Neuronal stem cell (in vitro differentiated cells): Measurements from ENCODE around the gene MAP3K20.
A peak's percentile ranks its signal among the peaks of the same experiment; 100 is the strongest.

Experiments used
- DNase-seq: peaks from one replicate; pipeline ENCODE4 v3.0.0-alpha.2; 2013; ENCODE audit warnings: low spot score
- H2AFZ ChIP-seq: one replicate; pipeline ENCODE4 v1.6.1; 2013; ENCODE audit warnings: mild to moderate bottlenecking, low read length, inconsistent platforms
- H2AK5ac ChIP-seq: 2 replicates; pipeline ENCODE4 v1.6.1; 2013; ENCODE audit warnings: low read depth, mild to moderate bottlenecking, inconsistent platforms, low read length, moderate library complexity, mixed read lengths
- H2BK120ac ChIP-seq: 2 replicates; pipeline ENCODE4 v1.6.1; 2013; ENCODE audit warnings: low read depth, mild to moderate bottlenecking, inconsistent platforms, low read length, moderate library complexity, mixed read lengths
- H2BK12ac ChIP-seq: one replicate; pipeline ENCODE4 v1.6.1; 2013; ENCODE audit warnings: low read length, inconsistent platforms
- H2BK15ac ChIP-seq: 2 replicates; pipeline ENCODE4 v1.6.1; 2013; ENCODE audit warnings: mild to moderate bottlenecking, low read length, inconsistent platforms, mixed read lengths
- H2BK5ac ChIP-seq: one replicate; pipeline ENCODE4 v1.6.1; 2013; ENCODE audit warnings: inconsistent platforms, mild to moderate bottlenecking, low read length, moderate library complexity
- H3K14ac ChIP-seq: one replicate; pipeline ENCODE4 v1.6.1; 2013; ENCODE audit warnings: low read length, inconsistent platforms
- H3K18ac ChIP-seq: 2 replicates; pipeline ENCODE4 v1.6.1; 2013; ENCODE audit warnings: low read length, inconsistent platforms
- H3K23ac ChIP-seq: 2 replicates; pipeline ENCODE4 v1.6.1; 2013; ENCODE audit warnings: low read depth, mild to moderate bottlenecking, mixed read lengths, low read length, inconsistent platforms; ENCODE audit not compliant: poor library complexity
- H3K27ac ChIP-seq: replicated peaks from 3 replicates; pipeline ENCODE4 v1.5.1; 2013; ENCODE audit warnings: low read length, inconsistent platforms
- H3K27me3 ChIP-seq, 3 experiments: 2 replicates each; pipeline ENCODE4 v1.6.1; 2013; ENCODE audit warnings: low read length in 3 of 3, mild to moderate bottlenecking in 2 of 3, inconsistent platforms in 1 of 3, low read depth in 1 of 3, mixed read lengths in 1 of 3, moderate library complexity in 1 of 3; ENCODE audit not compliant: control insufficient read depth in 3 of 3, insufficient read depth in 3 of 3
- H3K36me3 ChIP-seq, 2 donors: replicated peaks in 1 of 2; 2 replicates each; pipeline ENCODE4 v1.6.1; 2013; ENCODE audit warnings: low read length in 2 of 2; ENCODE audit not compliant: control insufficient read depth in 2 of 2, insufficient read depth in 2 of 2
- H3K4ac ChIP-seq: 2 replicates; pipeline ENCODE4 v1.6.1; 2013; ENCODE audit warnings: inconsistent platforms, mild to moderate bottlenecking, low read length, moderate library complexity
- H3K4me1 ChIP-seq, 2 donors: 1 replicate in 1 of 2; 2 replicates in 1 of 2; pipeline ENCODE4 v1.6.1; 2013; ENCODE audit warnings: low read length in 2 of 2, low read depth in 1 of 2; ENCODE audit not compliant: control insufficient read depth in 2 of 2, insufficient read depth in 1 of 2
- H3K4me2 ChIP-seq: one replicate; pipeline ENCODE4 v1.6.1; 2013; ENCODE audit warnings: mild to moderate bottlenecking, low read length, inconsistent platforms; ENCODE audit not compliant: insufficient read depth, poor library complexity, severe bottlenecking
- H3K4me3 ChIP-seq, 2 donors: 2 replicates each; pipeline ENCODE4 v1.5.1; 2013; ENCODE audit warnings: low read length in 2 of 2, mild to moderate bottlenecking in 2 of 2, inconsistent platforms in 1 of 2, moderate library complexity in 1 of 2
- H3K79me1 ChIP-seq: one replicate; pipeline ENCODE4 v1.6.1; 2013; ENCODE audit warnings: low read depth, mild to moderate bottlenecking, inconsistent platforms, low read length, moderate library complexity
- H3K9ac ChIP-seq: one replicate; pipeline ENCODE4 v1.6.1; 2013; ENCODE audit warnings: mild to moderate bottlenecking, low read depth, low read length, inconsistent platforms; ENCODE audit not compliant: poor library complexity
- H3K9me3 ChIP-seq, 2 donors: replicated peaks in 1 of 2; 2 replicates each; pipeline versions ENCODE3 to v1.6.1; 2013; ENCODE audit warnings: low read length in 2 of 2, mild to moderate bottlenecking in 2 of 2, inconsistent platforms in 1 of 2, low read depth in 1 of 2, mixed read lengths in 1 of 2, moderate library complexity in 1 of 2; ENCODE audit not compliant: control insufficient read depth in 2 of 2, insufficient read depth in 1 of 2
- H4K8ac ChIP-seq: one replicate; pipeline ENCODE4 v1.6.1; 2013; ENCODE audit warnings: low read depth, mild to moderate bottlenecking, inconsistent platforms, low read length, moderate library complexity
- H4K91ac ChIP-seq: one replicate; pipeline ENCODE4 v1.6.1; 2013; ENCODE audit warnings: low read length, low read depth, mild to moderate bottlenecking, inconsistent platforms; ENCODE audit not compliant: poor library complexity
- WGBS, 2 donors: extraction: QIAGEN DNeasy Blood & Tissue Kit; methylation state at CpG; one replicate each; pipeline ENCODE4 v1.1.7; 2013; ENCODE audit warnings: missing lambda C conversion rate in 2 of 2, mixed read lengths in 1 of 2; ENCODE audit not compliant: insufficient read length in 2 of 2, insufficient replicate concordance in 1 of 2; ENCODE audit errors: extremely low coverage in 2 of 2; 5-methylcytosine and 5-hydroxymethylcytosine counted together

Gene MAP3K20

DNA sequence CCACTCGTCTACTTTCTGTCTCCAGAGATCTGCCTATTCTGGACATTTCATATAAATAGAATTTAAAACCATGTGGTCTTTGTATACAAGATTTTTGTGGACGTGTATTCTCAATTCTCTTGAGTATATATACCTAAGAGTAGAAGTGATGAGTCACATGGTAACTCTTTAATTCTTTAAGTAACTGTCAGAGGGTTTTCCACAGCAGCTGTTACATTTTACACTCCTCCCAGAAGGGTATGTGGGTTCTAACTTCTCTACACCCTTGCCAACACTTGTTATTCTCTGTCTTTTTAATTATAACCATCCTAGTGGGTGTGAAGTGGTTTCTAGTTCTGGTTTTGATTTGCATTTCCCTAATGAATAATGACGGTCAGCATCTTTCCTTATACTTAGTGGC is 70.9 kb downstream of the MAP3K20 start:
- no peak overlapping the region for H3K23ac ChIP-seq
- WGBS, 2 donors = no CpG with 5 or more reads among the region's 3 CpGs
- H4K91ac ChIP-seq = no peak overlapping the region
- no peak overlapping the region for H3K4me3 ChIP-seq
- H2BK12ac ChIP-seq = no peak overlapping the region
- H2AFZ ChIP-seq = no peak overlapping the region
- no peaks in the 10 kb centered on the region for H3K36me3 ChIP-seq
- no peak overlapping the region for H3K14ac ChIP-seq
- no peak overlapping the region for H4K8ac ChIP-seq
- no peak overlapping the region for H3K18ac ChIP-seq
- H3K4me2 ChIP-seq = no peak overlapping the region
- H3K9me3 ChIP-seq = peaks cover 0 to 13% of the 10 kb centered on the region in 2 donors
- H3K4me1 ChIP-seq = peaks cover 0 to 2% of the 10 kb centered on the region in 2 donors
- H2BK15ac ChIP-seq = no peak overlapping the region
- H3K27ac ChIP-seq = no peak overlapping the region
- no peaks in the 10 kb centered on the region for H3K27me3 ChIP-seq
- H3K4ac ChIP-seq = no peak overlapping the region
- no peaks in the 10 kb centered on the region for H3K79me1 ChIP-seq
- H3K9ac ChIP-seq = no peak overlapping the region
- no peak overlapping the region for H2BK120ac ChIP-seq
- no peak overlapping the region for H2AK5ac ChIP-seq
- H2BK5ac ChIP-seq = no peak overlapping the region
- no peak for DNase-seq

GRCh38 chr2:173148520-173148919 is 72.9 kb downstream of the MAP3K20 start:
- Histone ChIP-seq H2BK120ac (no peak overlapping the region), H3K23ac (no peak overlapping the region), H4K8ac (no peak overlapping the region), H3K18ac (no peak overlapping the region), H3K9ac (no peak overlapping the region), H3K27ac (no peak overlapping the region), H3K4ac (no peak overlapping the region), H2AFZ (no peak overlapping the region), H3K27me3 (no peaks in the 10 kb centered on the region), H3K79me1 (no peaks in the 10 kb centered on the region), H3K36me3 (no peaks in the 10 kb centered on the region), H2BK12ac (no peak overlapping the region), H2BK5ac (no peak overlapping the region), H4K91ac (no peak overlapping the region), H3K4me1 (peaks cover 0 to 6% of the 10 kb centered on the region in 2 donors), H2AK5ac (no peak overlapping the region), H3K4me3 (no peak overlapping the region), H3K14ac (no peak overlapping the region), H3K9me3 (no peaks in the 10 kb centered on the region), H2BK15ac (no peak overlapping the region), H3K4me2 (no peak overlapping the region)
- DNase-seq = no peak
- WGBS, 2 donors = no CpG with 5 or more reads among the region's 4 CpGs

DNA sequence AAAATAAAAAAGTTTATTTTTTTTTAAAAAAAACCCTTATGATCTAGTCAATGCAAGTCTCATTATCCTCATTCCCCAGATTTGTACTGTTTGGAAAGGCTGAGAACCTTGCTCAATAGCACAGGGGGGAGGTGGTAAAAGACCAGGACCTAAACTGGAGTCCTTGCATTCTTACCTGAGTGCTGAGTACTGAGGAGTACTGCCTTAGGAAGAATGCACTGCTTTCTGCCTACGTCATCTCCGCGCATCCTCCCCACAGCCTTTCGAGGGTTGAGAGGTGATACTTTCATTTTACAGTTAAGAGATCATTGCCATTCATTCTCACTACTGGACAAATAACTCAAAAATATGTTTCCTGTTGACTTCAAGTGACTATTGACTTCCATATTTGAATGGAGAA is 73.8 kb downstream of the MAP3K20 start:
- WGBS, 2 donors = no CpG with 5 or more reads among the region's 4 CpGs
- H3K4me3 ChIP-seq = no peak overlapping the region
- no peak overlapping the region for H3K4ac ChIP-seq

DNA sequence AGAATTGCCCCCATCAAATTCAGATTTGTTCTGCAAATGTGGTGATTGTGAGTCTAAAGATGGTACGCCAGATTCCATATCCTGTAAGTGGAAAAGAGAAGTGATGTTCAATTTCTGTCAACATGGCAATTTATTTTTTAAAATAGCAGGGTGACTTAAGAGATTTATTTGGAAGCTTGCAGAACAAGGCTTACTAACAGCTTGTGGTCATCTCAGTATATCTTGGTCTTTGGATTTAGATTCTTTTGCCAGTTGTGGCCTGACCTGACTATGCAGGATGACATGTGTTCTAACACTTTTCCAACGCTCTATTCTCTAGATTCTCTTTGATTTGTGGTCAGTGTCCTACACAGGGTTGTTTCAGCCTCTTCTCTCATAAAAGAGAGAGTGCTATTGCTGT is 74.4 kb downstream of the MAP3K20 start:
- no peak overlapping the region for H3K27ac ChIP-seq
- H3K4me2 ChIP-seq = no peak overlapping the region
- WGBS, 2 donors = no CpG with 5 or more reads among the region's 2 CpGs
- DNase-seq = no peak
- no peak overlapping the region for H2BK120ac ChIP-seq
- no peak overlapping the region for H2AFZ ChIP-seq
- no peak overlapping the region for H4K91ac ChIP-seq
- H3K9me3 ChIP-seq = no peaks in the 10 kb centered on the region
- H3K4ac ChIP-seq = no peak overlapping the region
- no peak overlapping the region for H4K8ac ChIP-seq
- H3K79me1 ChIP-seq = no peaks in the 10 kb centered on the region
- H2BK15ac ChIP-seq = no peak overlapping the region
- H3K14ac ChIP-seq = no peak overlapping the region
- H2AK5ac ChIP-seq = no peak overlapping the region
- H3K4me1 ChIP-seq = peaks cover 0 to 6% of the 10 kb centered on the region in 2 donors
- H3K36me3 ChIP-seq = no peaks in the 10 kb centered on the region
- no peak overlapping the region for H2BK5ac ChIP-seq
- H3K27me3 ChIP-seq = no peaks in the 10 kb centered on the region
- H3K4me3 ChIP-seq = no peak overlapping the region
- no peak overlapping the region for H3K23ac ChIP-seq
- no peak overlapping the region for H2BK12ac ChIP-seq
- H3K9ac ChIP-seq = no peak overlapping the region
- H3K18ac ChIP-seq = no peak overlapping the region

More for the DNA sequence above, 73.8 kb downstream of the MAP3K20 start:
- DNase-seq = no peak
- Histone ChIP-seq H2BK120ac (no peak overlapping the region), H3K27me3 (no peaks in the 10 kb centered on the region), H3K9me3 (no peaks in the 10 kb centered on the region), H4K91ac (no peak overlapping the region), H3K14ac (no peak overlapping the region), H2AK5ac (no peak overlapping the region), H3K9ac (peak overlapping the region; percentile 32), H3K27ac (no peak overlapping the region), H3K4me1 (peaks cover 0 to 6% of the 10 kb centered on the region in 2 donors), H4K8ac (no peak overlapping the region), H3K4me2 (no peak overlapping the region), H3K79me1 (no peaks in the 10 kb centered on the region), H3K18ac (no peak overlapping the region), H2BK12ac (no peak overlapping the region), H3K23ac (no peak overlapping the region), H2BK5ac (no peak overlapping the region), H2AFZ (no peak overlapping the region), H2BK15ac (no peak overlapping the region), H3K36me3 (no peaks in the 10 kb centered on the region)
